Measurements from ENCODE around the gene CTPS2.

The CTPS2 gene

DNA sequence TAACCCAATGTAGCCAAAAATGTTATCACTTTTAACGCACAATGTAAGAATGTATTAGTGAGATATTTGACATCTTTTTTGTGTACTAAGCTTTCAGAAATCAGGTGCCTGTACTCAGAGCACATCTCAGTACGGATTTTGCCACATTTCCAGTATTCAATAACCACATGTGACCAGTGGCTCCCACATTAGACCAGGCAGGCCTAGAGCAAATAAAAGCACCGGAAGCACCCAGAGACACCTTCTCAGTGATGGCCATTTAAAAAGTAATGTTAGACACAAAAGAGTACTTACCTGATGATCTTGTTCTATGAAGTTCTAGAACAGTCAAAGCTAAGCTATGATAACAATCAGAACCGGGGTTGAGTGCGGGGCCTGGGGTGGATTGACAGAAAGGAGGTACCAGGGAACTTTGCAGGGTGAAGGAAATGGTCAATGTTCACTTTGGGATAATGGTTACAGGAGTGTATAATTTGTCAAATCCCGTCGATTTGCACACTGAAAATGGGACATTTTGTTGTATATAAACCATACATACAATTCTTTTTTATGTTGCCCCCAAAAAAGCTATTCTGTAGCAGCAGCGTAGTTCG, 1.2 kb downstream of the CTPS2 start:
- no peak for DNase-seq

DNA sequence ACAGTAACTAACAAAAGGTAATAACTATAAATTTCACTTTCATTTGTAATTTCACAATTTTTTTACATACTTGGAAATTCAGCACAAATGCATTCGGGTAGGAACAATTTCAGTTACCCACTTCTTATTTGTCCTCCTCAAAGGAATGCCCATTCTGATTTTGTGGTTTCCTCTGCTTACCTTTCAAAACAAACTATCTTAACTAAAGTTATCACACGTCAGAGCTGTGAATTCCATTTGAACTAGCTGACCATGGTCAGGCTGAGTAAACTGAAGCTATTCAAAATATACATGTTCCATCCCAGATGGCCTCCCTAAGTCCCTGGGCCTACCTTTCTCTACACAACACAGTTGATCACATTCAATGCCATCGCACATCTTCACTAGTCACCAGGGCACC, 4.5 kb downstream of the CTPS2 start:
- no peak for DNase-seq

DNA sequence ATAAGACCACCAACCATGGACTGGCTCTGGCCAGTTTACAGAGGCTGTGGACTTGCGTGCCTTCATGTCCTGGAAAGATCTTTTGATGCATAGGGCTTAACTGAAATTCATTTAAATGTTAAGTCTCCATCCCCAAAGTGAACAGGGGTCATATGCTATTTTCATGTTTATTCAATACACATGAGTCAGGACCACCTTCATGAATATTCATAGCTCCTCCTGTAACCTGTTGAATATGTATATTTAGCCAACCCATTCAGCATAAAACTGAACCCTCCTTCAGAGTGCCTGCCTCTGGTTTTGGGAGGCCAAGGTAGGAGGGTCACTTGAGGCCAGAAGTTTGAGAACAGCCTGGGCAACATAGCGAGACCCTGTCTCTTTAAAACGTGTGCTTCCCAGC, 7.1 kb downstream of the CTPS2 start:
- DNase-seq: no peak

DNA sequence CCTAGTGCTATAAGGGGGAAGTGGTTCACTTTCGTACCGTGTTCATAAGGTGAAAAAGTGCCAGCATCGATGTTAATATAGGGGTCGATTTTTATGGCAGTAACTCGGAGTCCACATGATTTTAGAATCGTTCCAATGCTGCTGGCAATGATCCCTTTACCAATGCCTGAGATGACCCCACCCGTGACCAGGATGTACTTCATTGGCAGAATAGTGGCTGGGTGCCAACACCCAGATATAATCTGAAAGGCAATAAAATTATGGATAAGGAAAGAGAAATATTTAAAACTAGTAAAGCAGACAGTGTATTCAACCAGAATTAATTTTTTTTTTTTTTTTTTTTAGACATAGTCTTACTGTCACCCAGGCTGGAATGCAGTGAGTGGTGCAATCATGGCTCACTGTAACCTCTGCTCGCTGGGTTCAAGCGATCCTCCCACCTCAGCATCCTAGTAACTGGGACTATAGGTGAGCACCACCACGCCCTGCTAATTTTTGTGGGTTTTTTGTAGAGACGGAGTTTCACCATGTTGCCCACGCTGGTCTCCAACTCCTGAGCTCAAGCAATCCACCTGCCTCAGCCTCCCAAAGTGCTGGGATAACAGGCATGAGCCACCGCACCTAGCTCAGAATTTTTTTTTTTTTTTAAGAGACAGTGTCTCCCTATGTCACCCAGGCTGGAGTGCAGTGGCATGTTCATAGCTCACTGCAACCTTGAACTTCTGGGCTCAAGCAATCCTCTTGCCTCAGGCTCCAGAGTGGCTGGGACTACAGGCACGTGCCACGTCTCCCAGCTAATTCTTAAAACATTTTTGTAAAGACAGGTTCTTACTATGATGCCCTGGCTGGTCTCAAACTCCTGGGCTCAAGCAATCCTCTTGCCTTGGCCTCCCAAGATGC, 9.5 kb downstream of the CTPS2 start:
- DNase-seq: no peak

DNA sequence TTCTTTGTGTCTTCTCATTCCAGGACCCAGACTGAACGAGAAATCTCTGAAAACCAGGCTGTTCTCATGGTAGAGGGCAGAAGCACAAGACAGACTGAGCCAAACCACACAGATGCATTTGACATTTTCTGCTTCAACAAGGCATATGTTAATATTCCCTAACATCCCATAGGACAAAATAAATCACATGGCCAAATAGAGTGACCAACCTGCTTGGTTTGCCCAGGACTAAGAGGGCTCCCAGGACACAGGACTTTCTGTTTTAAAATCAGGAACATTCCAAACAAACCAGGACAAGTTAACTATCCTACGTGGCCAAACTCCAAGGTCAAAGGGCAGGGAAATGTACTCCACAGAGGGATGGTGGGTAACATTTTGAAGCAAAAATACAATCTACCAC, 11.7 kb downstream of the CTPS2 start:
- DNase-seq: no peak

DNA sequence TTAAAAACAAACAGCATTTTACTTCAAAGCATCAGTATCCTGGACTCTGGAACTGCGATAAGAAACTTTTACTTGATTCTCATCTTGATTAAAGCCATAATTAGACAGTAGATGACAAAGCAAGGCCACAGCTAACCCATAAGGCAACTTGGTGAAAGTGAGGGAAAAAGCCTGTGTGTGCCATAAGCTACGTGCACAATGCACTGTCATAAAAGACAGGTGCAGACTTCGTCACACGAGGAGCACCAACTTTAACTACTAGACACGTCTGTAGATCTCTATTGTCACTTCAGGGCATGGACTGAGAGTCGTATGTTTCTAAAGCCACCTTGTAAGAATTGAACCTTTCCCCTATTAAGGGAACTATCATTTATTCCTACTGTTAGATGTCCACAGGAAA, 13.1 kb downstream of the CTPS2 start:
- DNase-seq: no peak

DNA sequence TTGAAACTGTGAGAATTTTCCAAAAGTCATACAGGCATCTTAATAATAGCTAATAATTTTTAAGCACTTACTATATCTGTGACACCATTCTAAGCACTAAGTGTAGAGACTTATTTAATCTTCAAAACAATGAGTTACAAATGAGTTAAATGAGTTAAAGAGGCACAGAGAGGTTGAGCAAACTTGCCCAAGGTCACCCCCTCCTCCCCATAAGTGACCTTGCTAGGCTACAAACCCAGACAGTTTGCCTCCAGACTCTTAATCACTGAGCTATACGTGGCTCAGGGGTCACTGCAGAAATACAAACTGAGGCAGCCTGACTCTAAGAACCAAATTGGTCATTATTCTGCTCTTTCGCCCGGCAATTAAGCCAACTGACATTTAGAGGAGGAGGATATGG, 15.5 kb downstream of the CTPS2 start:
- DNase-seq: no peak

DNA sequence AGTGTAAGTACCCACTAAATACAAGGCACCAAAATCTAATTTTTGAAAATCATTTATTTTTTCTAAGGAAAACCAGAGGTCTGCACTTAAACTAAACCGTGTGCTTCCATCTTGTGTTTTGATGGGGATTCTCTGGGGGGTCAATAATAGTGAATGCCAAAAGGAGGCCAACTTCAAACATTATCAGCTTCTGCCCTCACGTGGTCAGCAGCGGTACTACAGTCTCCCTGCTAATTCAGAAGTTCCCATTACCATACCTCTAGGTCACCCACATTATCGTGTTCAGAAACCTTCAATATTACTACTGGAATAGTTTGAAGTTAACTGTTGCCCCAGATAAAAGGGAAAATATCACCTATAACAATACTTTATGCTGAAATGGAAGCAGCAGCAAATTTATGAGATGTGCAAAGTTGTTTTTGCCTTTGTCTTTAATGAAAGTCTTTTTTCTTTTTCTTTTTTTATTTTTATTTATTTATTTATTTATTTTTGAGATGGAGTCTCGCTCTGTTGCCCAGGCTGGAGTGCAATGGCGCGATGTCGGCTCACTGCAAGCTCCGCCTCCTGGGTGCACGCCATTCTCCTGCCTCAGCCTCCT, 17.3 kb downstream of the CTPS2 start:
- peak; percentile 56 for DNase-seq

DNA sequence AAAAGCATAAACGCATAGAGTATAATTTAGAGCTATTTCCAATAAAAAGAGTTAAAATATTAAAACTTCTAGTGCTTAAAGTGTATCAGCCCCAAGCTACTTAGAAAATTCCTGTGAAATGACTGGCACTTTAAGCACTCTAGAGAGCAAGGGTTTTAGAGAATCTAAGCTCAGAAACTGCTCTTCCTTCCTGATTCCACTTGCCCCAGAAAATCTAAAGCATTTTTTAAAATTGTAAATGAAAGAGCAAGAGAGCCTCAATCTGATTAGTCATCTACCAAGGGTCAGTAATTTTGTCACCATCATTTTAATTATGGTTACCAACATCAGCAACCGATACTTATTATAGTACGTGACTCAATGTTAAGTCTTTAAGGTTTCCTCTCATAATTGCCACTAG, 25.0 kb downstream of the CTPS2 start:
- no peak for DNase-seq

DNA sequence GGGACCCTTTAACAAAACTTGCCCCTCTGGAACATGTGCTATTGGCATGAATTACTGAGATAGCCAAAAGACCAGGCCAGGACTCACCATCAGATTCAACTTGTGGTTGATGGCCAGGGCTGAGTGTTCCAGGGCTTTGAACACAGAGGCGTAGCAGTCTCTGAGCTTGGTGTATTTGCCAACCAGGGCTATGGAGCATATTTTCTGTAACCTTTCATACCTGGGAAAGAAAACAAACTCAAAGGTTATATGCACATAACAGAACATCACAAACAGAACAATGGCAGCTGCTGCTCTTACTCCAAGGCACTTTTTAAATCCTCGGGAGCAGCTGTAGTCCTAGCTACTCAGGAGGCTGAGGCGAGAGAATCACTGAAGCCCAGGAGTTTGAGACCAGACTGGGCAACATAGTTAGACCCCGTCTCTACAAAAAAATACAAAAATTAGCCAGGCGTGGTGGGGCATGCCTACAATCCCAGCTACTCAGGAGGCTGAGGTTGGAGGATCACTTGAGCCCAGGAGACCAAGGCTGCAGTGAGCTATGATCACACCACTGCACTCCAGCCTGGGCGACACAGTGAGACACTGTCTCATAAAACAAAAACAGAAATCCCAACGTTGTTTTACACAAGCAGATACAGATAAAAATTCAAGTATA, 29.3 kb downstream of the CTPS2 start:
- DNase-seq: no peak

DNA sequence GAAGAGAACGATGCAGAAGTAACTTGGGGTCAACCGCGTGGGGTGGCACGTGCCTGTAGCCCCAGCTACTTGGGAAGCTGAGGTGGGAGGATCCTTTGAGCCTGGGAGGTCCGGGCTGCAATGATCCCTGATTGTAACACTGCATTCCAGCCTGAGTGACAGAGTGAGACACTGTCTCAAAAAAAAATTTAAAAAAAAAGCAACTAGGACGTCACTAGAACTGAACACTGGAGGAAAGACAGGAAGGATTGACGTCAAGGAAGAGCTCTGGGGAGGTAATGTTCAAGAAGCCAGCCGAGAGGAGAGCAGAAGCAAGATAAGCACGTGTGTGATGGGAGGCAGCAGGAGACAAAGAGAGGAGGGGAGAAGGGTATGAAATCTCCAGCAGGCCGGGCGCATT, 33.8 kb downstream of the CTPS2 start:
- no peak for DNase-seq

DNA sequence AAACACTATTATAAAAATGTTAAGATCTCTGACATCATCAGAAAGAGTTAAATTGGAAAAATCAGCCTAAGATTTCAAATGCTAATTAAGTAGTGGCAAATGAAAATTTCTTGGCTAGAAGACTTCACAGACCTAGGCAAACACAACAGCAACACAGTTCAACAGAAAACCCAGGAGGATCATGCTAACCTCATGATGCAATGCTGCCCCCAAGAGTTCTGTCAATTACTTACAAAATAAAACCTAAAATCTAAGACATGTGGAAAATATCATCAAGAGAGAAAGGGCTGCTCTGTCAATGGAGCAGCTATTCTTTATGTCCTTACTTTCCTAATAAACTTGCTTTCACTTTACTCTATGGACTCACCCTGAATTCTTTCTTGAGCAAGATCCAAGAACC, 41.5 kb downstream of the CTPS2 start:
- DNase-seq: peak; percentile 21

DNA sequence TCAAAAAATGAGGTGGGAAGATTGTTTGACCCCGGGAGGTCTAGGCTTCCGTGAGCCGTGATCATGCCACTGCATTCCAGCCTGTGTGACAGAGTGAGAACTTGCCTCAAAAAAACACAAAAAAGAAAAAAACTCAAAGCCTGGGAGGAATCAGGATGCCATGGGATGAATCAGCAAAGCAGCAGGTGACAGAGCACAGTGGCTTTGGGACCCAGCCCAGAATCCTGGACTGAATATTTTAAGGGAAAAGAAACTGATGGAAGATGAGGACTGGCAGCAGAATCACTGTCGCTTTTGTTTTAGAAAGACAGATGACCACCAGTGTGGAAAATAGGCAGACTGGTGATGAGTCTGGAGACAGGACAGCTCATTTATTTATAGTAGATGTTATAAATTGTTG, 45.9 kb downstream of the CTPS2 start:
- DNase-seq: no peak

DNA sequence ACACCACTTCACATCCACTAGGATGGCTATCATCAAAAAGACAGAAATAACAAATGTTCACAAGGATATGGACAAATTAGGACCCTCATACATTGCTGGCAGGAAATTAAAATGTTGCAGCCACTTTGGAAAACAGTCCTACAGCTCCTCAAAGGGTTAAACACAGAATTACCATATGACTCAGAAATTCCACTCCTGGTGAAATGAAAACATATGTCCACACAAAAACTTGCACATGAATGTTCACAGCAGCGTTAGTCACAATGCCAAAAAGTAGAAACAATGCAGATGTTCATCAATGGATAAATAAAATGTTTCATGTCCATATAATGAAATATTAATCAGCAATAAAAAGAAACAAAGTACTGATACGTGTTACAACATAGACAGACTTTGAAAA, 47.4 kb downstream of the CTPS2 start:
- no peak for DNase-seq

DNA sequence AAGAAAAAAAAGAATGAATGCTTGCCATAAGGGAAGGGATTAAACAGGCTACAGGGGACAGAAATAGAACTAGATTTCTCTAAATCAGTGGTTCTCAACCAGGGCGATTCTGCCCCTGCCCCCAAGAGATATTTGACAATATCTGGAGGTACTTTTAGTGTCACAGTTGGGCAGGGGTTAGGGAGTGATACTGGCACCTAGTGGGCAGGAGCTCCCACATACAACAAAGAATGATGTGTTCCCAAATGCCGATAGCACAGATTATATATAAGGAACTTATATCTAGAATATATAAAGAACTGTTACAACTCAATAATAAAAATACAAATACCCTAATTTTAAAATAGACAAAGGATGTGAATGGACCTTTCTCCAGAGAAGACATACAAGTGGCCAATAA, 47.8 kb downstream of the CTPS2 start:
- DNase-seq: no peak

DNA sequence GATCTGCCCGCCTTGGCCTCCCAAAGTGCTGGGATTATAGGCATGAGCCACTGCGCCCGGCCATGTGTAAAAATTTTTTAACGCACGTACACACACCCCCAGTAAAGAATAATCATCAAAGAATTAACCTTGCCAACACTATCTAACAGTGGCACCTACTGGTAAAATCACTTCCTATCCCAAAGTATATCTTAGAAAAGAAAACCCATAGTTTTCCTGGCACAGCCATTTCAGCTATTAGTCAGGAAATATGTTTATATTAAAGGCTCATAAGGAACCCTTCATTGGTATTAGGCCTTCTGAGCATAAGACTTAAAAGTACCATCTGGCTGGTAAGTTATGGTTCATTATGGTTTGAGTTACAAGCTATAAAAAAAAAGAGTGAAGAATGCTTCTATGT, 48.4 kb downstream of the CTPS2 start:
- DNase-seq: no peak

DNA sequence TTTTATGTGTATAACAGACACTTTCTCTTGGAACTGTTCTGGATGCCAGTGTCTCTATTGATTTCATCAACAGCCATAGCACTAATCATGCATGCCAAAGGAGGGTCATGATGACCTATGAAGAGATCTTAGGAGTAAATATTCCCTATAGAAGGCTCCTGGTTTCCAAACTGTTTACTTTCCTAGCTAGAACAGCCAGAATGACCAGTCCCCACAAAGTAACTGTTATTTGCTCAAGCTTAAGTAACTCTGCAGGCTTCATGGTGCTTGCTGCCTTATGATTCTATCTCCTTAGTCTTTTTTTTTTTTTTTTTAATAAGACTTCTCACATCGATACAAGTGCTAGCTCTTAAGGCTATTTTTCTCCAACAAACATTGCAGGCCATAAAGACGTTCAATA, 50.1 kb downstream of the CTPS2 start:
- no peak for DNase-seq

DNA sequence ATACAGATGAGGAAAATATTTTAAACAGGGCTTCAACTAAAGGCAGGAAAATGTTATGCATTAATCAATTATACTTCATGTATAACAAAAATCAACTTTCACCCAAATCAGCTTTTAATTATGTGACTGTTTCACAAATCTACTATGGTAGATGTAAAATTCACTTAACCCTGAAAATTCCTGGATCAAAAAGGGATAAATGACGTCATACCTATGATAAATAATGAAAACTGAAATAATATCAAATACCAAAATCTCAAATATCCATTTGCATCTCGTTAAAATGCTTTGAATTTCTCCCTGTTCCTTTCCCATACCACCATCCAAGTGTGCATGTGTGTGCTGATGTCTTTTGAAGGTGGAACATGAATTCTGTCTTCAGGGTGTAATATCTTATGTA, 51.0 kb downstream of the CTPS2 start:
- no peak for DNase-seq

DNA sequence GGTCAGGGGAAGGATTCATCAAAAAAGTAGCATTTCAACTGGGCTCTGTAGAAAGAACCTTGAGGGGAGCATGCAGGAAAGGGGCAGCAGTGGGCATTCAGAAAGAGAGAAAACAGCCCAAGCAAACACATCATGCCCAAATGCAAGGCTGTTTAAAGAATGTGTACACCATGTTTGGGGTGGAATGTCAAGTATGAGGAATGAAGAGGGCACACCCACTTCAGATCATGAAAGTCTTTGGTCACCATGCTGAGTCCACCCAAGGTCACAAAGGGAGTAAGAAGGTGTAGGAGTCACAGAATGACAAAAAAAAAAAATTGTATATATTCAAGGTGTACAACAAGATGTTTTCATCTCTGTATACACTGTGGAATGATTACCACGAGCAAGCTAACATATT, 53.1 kb downstream of the CTPS2 start:
- no peak for DNase-seq

DNA sequence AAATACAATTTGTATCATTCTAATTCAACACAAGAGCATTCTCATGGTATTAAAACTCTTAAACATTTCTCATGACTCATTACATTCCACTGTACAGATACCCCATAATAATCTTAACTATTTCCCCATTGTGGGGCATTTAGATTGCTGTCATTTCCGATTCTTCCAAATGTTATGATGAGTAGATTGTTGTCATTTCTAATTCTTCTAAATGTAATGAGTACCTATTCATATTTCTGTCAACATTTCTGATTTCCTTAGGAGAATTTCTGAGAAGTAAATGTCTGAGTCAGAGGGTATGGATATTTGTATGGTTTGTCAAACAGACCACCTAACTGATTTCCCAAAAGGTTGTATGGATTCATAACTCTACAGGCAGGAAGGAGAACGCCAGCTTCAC, 54.2 kb downstream of the CTPS2 start:
- DNase-seq: no peak

DNA sequence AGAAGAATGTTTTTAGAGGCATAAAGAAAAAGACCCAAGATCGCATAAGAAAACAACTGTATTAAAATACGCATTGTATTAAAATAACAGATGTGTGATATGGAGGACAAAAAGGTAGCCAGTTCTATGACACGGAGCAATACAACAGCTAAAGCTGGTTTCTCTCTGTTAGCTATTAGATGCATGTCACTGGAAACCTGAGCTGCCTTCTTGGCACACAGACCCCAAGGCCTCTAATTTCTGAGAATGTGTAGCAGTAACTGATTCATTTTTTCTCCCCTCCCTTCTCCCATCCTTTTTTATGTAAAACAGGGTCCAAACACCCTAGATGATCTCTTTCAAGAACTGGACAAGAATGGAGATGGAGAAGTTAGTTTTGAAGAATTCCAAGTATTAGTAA, 58.4 kb downstream of the CTPS2 start:
- no peak for DNase-seq

DNA sequence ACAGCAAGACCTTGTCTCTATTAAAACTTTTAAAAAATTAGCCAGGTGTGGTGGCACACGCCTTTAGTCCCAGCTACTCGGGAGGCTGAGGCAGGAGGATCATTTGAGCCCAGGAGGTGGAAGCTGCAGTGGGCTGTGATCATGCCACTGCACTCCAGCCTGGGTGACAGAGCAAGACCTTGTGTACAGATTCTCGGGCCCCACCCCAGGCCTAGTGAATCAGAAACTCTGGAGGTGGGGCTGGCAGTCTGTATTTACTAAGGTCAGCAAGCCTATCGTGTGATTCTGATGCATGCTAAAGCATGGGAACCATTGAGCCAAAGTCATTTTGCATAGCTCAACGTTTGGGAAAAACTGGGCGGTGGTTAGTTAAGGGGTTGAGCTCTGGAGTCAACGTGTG, 59.0 kb downstream of the CTPS2 start:
- no peak for DNase-seq

DNA sequence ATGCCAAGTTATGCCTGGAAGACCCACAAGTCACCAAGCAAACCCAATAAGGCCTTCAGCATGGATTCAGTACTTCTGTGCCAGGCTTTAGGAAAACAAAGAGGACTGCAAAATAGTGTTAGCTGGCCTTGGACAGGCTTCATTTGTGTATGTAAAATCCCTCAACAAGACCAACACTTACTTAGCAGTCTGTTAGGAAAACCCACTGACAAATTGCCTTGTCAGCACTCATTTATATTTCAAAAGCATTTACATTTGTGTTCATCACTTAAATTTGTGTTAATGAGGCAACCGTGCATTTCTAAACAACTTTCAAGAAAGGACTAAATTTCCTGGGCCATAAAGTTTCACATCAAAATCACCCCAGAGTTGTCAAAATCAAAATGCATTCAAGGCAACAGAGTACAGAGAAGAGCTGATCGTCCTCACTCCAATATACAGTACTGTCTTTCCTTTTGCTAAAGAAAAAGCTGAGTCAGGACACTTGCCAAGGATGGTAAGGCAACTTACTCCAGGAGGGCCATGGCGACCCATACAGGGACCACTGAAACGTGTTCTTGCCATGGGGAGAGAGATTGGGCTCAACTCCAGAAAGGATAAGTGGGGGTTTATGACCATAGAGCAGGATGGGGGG, 61.0 kb downstream of the CTPS2 start:
- DNase-seq: no peak

All from activated CD4-positive, alpha-beta T cell treated with anti-CD3 and anti-CD28 coated beads, Interleukin-10, Interleukin-2, amounts not matched to agents 100 ng/mL and 50 ng/mL, durations not matched to agents 16 hours and 8 hours (primary cell).